Sigmoid colon (tissue), 4 donors: ENCODE measurements around the gene PAWR.

ENCODE experiments used
- EP300 ChIP-seq, 4 donors: sonication (generic); formaldehyde crosslinking; IDR thresholded peaks; one replicate each; pipeline ENCODE4 v1.6.1; 2017; ENCODE audit warnings: antibody characterized with exemption in 4 of 4
- POLR2AphosphoS5 ChIP-seq, 4 donors: sonication (generic); formaldehyde crosslinking; IDR thresholded peaks; one replicate each; pipeline ENCODE4 v1.6.1; 2017; ENCODE audit warnings: antibody characterized with exemption in 4 of 4
- TF ChIP-seq, protein P1 (sequence below), 4 experiments: fragments of 450-650 bp in 3 of 4; fragments of 200-600 bp in 1 of 4; IDR thresholded peaks; one replicate each; pipeline ENCODE4 v1.5.1; 2016 to 2019; ENCODE audit warnings: antibody characterized with exemption in 4 of 4, mild to moderate bottlenecking in 3 of 4, moderate library complexity in 2 of 4

DNA sequence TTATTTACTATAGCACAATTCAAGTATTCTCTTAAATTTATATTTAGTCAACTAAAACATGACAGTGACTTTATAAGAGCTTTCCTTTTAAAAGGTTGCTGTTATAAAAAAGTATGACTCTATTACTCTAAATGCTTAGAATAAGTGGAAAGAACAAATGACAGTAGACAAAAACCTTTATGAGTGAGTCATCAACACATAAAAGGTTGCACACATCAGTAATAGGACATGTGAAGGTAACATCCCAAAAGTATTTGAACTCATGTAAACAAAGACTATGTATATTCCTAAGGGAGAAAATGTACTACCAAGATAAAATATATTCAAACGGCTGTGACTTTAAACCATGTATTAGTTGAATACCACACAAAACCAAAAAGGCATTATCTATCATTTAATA is 98.8 kb downstream of the PAWR start:
- TF ChIP-seq EP300 (IDR thresholded peaks at IDR 0.05) (no peak), POLR2AphosphoS5 (IDR thresholded peaks at IDR 0.05) (no peak)
- TF ChIP-seq, protein P1, sequence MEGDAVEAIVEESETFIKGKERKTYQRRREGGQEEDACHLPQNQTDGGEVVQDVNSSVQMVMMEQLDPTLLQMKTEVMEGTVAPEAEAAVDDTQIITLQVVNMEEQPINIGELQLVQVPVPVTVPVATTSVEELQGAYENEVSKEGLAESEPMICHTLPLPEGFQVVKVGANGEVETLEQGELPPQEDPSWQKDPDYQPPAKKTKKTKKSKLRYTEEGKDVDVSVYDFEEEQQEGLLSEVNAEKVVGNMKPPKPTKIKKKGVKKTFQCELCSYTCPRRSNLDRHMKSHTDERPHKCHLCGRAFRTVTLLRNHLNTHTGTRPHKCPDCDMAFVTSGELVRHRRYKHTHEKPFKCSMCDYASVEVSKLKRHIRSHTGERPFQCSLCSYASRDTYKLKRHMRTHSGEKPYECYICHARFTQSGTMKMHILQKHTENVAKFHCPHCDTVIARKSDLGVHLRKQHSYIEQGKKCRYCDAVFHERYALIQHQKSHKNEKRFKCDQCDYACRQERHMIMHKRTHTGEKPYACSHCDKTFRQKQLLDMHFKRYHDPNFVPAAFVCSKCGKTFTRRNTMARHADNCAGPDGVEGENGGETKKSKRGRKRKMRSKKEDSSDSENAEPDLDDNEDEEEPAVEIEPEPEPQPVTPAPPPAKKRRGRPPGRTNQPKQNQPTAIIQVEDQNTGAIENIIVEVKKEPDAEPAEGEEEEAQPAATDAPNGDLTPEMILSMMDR (IDR thresholded peaks at IDR 0.05) = no peak
